ENCODE results near the gene ZNF124. TPM values are rescaled to one million over a fixed set of nuclear protein-coding genes. Genes with fewer than 3 reads are reported as not detected.

The ZNF124 gene
- total RNA-seq, result 22.2 and 43.1 TPM in 2 replicates

DNA sequence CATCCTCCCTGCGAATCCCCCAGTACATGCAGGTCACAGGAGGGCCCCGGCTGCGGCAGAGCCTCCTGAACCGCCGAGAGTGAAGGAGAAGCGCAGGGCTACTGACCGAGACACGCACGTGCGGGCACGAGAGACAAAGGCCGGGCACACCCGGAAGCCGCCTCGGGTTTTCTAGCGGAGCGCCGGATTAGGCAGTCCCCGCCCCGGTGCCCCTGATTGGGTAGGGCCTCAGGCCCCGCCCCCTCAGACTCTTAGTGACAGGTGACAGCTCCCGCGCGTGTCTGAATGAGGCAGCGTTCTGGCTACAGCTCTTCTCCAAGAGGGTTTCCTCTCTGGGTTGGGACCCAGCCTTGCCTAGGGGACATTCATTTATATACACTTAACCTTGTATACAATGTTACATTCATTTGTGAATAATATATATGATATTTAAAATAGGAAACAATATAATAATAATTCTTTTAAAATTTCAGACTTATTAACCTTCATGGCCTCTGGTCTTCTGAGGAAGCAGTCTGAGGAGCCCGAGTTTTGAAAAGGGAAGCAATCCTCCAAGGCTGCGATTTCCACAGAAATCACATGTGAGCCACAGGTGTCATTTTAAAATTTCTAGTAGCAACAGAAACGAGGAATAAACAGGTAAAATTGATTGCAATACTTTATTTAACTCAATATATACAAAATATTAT is at the start of gene ZNF124:
ZNF124 (minus strand) TSS at position 146 of the 689 bp plus-strand sequence; CDS start at position 3, 143 bp downstream.

Other genes starting within 250 kb of the ZNF124 start
- gene AHCTF1, start 240.1 kb downstream of the ZNF124 start, total RNA-seq, result 46.8 and 60.5 TPM in 2 replicates
- gene ZNF695, start 164.0 kb downstream of the ZNF124 start, total RNA-seq, result 0.21 and 0.68 TPM in 2 replicates
- gene ZNF670, start 93.2 kb downstream of the ZNF124 start, total RNA-seq, result 3.6 and 6.2 TPM in 2 replicates
- gene ZNF669, start 67.7 kb downstream of the ZNF124 start, total RNA-seq, result 11.3 and 13.0 TPM in 2 replicates
- not detected in 2 replicates for gene VN1R5, start 84.1 kb upstream of the ZNF124 start, total RNA-seq
- gene ZNF496, start 159.8 kb upstream of the ZNF124 start, total RNA-seq, result 11.3 and 15.2 TPM in 2 replicates
- not detected in 2 replicates for gene NLRP3, start 244.2 kb upstream of the ZNF124 start, total RNA-seq